ENCODE results near the gene OR1F1. TPM values are rescaled to one million over a fixed set of nuclear protein-coding genes. Genes with fewer than 3 reads are reported as not detected.
"Not testable (repeated sequence)": the region's sequence is repeated elsewhere in the genome, so short reads cannot be mapped to it uniquely, and the experiment has no call there.

OR1F1 gene
- total RNA-seq, 1 experiment from 2014 or later = not detected

DNA sequence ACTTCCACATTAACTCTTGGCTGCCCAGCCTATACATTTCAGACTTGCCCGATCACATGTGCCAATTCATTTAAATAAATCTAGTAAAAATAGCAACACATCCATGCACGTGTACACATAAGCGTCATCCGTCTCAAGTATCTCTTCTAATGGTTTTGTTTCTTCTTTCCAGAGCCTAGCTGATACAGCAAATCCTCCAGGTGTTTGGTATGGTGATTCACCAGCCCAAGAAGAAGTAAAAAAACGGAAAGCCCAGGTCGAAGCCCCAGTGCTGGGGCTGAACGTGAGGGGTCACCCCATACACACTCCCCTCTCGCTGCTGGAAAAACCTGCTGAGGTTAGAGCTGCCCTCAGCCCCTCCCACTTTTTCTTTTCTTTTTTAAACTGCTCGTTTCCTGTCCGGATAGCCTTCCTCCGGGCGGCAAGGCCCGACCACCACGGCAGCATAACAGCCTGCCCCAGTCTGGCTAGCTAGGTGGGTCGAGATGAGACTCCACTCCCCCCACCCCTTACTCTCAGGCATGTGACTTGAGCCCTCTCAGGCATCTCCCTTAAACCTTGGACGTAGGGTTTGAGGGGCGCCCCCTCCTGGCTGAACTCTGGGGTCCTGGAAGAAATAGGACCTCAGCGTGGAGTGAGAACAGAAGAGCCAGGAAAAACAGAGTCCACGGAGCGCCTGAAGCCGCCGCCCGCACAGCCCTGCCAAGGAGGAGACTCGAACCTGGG lies 13.9 kb upstream of the OR1F1 start:
- peak; percentile 40 for DNase-seq (ENCODE audit: low read depth)

- no peak for DNase-seq (ENCODE audit: low read depth)
Measured at GRCh38 chr16:3174618-3175148, 13.3 kb upstream of the OR1F1 start.

GRCh38 chr16:3175157-3176093 lies 12.6 kb upstream of the OR1F1 start:
- peak; percentile 72 for DNase-seq (ENCODE audit: low read depth)

- no peak for DNase-seq (ENCODE audit: low read depth)
Measured at GRCh38 chr16:3179651-3180050, 8.4 kb upstream of the OR1F1 start.

- peak; percentile 53 for DNase-seq (ENCODE audit: low read depth)
Measured at GRCh38 chr16:3180445-3180878, 7.5 kb upstream of the OR1F1 start.

GRCh38 chr16:3182293-3182607 lies 5.8 kb upstream of the OR1F1 start:
- not testable (repeated sequence) for DNase-seq (ENCODE audit: low read depth)

DNA sequence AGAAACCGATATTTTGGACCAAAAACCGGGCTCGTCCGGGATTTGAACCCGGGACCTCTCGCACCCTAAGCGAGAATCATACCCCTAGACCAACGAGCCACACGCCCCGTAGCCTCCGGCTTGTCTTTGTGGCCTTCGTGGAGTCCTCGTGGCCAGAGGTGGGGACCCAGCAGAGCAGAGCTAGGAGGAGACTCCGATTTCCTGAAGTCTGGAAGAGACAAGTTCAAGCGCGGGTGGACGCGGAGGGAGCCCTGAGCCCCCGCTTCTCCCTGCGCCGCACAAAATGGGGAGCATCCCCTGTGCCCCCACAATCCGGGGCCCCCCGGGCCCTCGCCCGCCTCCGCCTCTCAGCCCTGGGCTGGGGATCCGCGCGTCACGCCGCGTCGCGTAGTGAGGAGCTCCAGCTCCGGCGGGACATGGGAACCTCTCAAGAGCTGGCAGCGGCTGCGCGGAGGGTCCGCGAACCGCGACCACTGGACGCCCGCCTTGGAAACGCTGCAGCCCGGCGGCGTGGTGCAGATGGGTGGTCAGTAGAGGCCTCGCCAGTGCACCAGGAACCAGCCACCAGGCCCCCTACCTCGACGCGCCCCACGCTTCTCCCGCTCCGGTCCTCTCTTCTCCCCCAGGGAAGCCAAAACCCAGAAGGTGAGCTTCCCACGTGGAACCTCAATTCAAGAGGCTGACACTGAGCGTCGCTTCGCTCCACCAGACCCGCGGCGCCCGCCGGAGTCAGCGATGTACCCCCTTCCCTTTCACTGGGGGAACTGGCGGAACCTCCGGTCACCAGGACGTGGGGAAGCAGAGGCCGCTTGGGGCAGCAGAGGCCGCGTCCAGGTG lies 5.2 kb upstream of the OR1F1 start:
- DNase-seq (ENCODE audit: low read depth) = peak; percentile 79

DNA sequence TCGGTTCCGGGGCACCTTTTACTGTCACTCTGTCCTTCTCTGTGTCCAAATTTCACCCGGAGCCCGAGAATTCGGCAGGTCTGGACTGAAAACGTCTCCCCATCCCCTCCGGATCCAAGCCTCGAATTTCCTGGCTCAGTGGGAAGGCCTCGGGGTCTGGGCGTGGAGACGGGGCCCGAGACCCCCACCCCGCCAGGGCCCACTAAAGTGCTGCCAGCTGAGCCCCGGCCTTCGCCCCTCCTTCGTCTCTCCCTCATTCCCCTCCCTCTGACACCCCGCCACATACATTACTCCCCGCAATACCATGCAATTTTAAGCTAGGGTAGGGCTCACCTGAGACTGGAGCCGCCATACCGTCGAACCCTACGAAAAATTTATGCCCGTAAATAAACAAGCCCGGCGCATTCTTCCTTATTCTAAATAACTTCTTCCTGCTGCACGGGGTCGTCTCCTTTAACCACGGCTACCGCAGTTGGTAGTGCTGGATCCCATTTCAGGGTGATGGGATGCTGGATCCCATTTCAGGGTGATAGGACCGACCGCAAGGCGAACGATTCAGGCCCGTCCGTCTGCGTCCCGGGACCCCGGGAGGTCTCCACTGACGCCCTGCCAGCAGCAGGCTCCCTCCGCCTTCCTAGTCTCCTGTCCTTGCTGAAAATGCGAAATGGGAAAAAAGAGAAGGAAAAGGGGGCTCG lies 4.4 kb upstream of the OR1F1 start:
- DNase-seq (ENCODE audit: low read depth) = no peak

DNA sequence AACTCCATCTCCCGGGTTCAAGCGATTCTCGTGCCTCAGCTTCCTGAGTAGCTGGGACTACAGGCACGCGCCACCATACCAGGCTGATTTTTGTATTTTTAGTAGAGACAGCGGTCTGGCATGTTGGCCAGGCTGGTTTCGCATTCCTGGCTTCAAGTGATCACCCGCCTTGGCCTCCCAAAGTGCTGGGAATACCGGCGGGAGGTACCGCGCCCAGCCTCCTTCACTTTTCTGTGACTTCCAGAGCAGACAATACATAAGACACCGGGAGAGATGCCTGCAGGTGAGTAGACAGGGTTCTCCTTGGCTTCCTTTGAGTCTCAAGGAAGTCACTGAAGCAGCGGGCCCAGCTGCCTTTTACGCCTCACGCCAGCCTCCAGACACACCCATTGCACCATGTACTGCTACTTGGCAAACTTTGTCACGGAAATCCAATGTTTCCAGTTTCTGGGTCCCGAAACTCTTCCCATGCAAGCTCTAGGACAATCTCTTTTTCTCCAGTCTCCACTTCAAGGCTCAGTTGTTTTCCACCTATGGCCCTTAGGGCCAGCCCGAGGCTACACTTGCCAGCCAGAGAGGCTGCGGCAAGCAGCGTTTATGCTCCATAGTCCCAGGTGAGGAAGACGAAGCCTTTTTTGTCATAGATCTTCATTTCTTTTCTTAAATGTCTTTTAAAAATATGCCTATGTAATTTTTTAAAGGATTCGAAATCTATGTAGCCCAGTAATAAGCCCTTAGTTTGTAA lies 886 bp upstream of the OR1F1 start:
- DNase-seq (ENCODE audit: low read depth) = no peak

DNA sequence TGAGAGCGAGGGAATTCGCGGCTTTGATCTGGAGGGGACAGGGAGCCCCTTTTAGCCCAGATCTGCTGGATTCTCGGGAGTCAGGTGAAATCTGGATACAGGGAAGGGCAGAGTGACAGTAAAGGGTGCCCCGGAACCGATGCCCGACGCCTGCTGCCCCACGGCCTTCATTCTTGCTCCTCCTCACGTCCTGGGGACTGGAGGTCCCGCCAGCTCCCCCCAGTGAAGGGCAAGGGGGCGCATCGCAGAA lies 596 bp downstream of the OR1F1 start:
- DNase-seq (ENCODE audit: low read depth) = no peak

DNA sequence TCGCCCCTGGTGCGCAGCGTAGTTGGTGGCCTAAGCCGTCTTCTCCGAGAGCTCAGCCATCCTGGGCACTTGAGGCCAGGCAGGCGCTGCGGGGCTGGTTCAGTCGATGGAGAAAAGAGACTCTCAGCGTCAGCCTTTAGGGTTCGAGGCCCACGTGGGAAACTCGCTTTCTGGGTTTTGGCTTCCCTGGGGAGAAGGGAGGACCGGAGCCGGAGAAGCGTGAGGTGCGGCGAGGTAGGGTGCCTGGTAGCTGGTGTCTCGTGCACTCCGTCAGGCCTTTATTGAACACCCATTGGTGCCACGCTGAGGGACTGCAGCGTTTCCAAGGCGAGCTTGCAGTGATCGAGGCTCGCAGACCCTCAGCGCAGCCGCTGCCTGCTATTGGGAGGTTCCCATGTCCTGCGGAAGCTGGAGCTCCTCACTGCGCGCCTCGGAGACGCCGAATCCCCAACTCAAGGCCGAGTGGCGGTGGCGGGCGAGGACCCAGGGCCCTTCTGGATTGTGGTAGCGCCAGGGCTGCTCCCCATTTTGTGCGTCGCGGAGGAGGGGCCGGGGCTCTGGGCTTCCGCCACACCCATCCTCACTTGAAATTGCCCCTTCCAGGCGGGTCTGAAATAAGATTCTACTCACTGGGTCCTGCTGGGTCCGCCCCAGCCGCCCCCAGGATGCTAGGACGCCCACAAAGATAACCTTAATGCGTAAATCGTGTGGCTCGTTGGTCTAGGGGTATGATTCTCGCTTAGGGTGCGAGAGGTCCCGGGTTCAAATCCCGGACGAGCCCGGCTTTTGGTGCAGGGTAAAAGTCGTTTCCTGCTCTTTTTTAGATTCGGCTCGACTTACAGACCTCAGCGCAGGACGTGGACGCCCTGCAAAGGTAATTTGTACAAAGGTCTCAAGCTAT lies 1.2 kb downstream of the OR1F1 start:
- peak; percentile 73 for DNase-seq (ENCODE audit: low read depth)

- no peak for DNase-seq (ENCODE audit: low read depth)
Measured at GRCh38 chr16:3189869-3190268, 1.9 kb downstream of the OR1F1 start.

DNA sequence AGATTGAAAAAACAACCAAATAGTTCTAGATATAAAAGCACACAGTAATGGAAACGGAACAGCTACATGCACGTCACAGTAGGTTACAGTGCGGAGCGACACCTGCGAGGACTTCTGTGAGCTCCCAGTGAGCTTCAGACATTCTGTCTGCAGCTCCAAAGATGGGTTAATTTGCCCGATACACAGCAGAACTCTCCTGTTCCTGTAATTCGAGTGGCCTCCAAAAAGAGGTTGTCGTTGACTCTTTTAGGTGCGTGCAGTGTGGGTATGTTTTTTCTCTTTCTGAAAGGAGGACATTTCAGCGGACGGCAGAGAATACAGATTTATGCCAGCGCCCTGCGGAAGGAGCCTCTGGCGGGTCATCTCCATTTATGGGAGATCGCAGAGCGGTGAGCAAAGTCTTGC lies 2.9 kb downstream of the OR1F1 start:
- DNase-seq (ENCODE audit: low read depth) = no peak

GRCh38 chr16:3192476-3193019 lies 4.5 kb downstream of the OR1F1 start:
- DNase-seq (ENCODE audit: low read depth) = no peak

DNA sequence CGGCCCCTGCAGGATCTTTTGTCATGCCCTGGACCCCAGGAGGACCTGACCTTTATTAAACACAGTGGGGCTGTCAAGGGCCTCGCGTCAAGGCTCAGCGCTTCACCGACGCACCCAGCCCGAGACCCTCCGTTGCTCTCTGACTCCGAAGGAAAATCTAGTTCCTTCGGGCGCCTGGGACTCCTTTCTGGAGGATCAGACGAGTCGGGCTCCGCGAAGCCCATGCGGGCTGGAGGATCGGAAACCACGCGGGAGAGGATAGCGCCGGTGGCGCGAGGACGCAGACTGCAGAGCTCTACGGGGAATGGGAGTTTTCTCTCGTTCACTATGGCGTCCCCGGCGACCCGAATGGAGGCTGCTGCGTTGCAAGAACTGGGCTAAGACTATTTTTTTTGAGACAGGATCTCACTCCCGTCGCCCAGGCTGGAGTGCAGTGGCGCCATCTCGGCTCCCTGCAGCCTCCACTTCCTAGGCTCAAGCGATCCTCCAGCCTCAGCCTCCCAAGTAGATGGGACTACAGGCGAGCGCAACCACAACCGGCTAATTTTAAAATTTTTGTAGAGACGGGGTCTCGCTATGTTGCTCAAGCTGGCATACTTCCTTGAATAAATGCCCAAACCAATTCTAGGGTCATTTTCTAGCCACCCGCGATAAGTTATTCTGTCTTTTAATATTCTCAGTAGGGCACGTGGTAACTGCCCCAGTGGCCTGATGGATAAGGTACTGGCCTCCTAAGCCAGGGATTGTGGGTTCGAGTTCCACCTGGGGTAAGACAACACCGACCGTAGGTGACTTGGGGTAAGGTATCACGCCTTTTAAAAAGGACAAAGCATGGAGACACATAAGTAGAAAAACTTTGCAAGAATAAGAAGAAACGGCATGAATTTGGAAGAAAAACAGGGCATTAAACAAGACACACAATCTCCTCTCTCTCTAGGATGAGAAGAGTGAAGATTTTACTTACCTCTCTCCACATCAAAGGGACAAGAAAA lies 5.5 kb downstream of the OR1F1 start:
- no peak for DNase-seq (ENCODE audit: low read depth)

DNA sequence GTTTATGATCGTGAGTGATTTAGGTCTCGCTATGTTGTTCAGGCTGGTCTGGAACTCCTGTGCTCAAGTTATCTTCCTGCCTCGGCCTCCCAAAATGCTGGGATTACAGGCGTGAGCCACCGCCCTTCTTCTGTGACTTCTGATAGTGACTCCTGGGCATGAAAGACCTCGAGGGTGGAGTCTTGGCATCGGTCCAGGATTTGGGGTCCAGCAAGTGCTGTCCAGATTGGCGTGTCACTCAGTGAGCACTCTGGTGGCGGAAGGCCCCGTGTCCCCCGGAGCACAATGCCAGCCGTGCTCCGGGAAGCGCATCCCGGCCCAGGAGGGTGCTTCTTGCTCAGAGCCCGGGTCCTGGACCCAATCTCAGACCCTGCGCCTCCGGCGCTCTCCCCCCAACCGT lies 6.8 kb downstream of the OR1F1 start:
- DNase-seq (ENCODE audit: low read depth) = no peak

GRCh38 chr16:3195975-3196374 lies 8.0 kb downstream of the OR1F1 start:
- no peak for DNase-seq (ENCODE audit: low read depth)

DNA sequence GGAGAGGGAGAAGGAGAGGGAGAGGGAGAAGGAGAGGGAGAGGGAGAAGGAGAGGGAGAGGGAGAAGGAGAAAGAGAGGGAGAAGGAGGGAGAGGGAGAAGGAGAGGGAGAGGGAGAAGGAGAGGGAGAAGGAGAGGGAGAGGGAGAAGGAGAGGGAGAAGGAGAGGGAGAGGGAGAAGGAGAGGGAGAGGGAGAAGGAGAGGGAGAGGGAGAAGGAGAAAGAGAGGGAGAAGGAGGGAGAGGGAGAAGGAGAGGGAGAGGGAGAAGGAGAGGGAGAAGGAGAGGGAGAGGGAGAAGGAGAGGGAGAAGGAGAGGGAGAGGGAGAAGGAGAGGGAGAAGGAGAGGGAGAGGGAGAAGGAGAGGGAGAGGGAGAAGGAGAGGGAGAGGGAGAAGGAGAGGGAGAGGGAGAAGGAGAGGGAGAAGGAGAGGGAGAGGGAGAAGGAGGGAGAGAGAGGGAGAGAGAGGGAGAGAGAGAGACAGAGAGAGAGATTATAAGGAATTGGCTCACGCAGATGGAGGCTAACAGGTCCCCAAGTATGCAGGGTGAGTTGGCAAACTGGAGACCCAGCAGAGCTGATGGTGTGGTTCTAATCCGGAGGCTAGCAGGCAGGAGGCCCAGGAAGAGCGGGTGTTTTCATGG lies 9.8 kb downstream of the OR1F1 start:
- not testable (repeated sequence) for DNase-seq (ENCODE audit: low read depth)

Measured in M059J (cell line).